Epithelial cell of proximal tubule (primary cell): Measurements from ENCODE around the gene MLLT3. TPM values are rescaled to one million over a fixed set of nuclear protein-coding genes. Genes with fewer than 3 reads are reported as not detected.

Experiments used
- DNase-seq: peaks from one replicate; pipeline ENCODE4 v3.0.0-alpha.2; 2011; ENCODE audit warnings: low read depth
- H3K4me3 ChIP-seq: 2 replicates; pipeline ENCODE4 v1.5.1; 2011; ENCODE audit warnings: low read depth, mild to moderate bottlenecking, low read length
- CTCF ChIP-seq: conservative IDR thresholded peaks from 2 replicates; pipeline ENCODE4 v1.5.1; 2012; ENCODE audit warnings: low read depth, mild to moderate bottlenecking, low read length
- total RNA-seq: library from RNA; depleted of rRNA; stranded (reverse); fragments of >200 nt; gene quantifications from 2 replicates; pipeline ENCODE4 v1.2.3, GENCODE V29; 2015

MLLT3 gene
- total RNA-seq, 1 donor from 2014 or later: 29.3 TPM

- H3K4me3 ChIP-seq: no peak overlapping the region
- no peak for TF ChIP-seq CTCF
- no peak for DNase-seq
Observed at GRCh38 chr9:20295555-20295954, 326.7 kb downstream of the MLLT3 start.

- no peak for DNase-seq
- TF ChIP-seq CTCF: no peak
- H3K4me3 ChIP-seq: no peak overlapping the region
Observed at GRCh38 chr9:20294046-20294750, 328.1 kb downstream of the MLLT3 start.

GRCh38 chr9:20292002-20292401 is 330.3 kb downstream of the MLLT3 start:
- TF ChIP-seq CTCF: peak; percentile 52
- DNase-seq: peak; percentile 30
- H3K4me3 ChIP-seq: no peak overlapping the region

Other genes starting within 250 kb of the MLLT3 start
- 30.0 and 32.7 TPM in 2 replicates for gene FOCAD, start 61.8 kb upstream of the MLLT3 start, total RNA-seq